ENCODE measurements around the gene A4GALT. TPM values are rescaled to one million over a fixed set of nuclear protein-coding genes. Genes with fewer than 3 reads are reported as not detected.

Gene A4GALT
- total and polyA plus RNA-seq, 2 experiments from 2014 or later: 7.0 to 16.2 TPM

GRCh38 chr22:42700355-42700754 lies 20.3 kb downstream of the A4GALT start:
- Mint-ChIP-seq H3K27ac (no peak overlapping the region), H3K4me3 (no peak overlapping the region), H3K36me3 (ENCODE audit: low read depth) (no peaks in the 10 kb centered on the region; the same call in 1 of the 3 replicates), H3K9me3 (no peaks in the 10 kb centered on the region), H3K27me3 (ENCODE audit: insufficient read depth, low read depth, poor library complexity) (peaks cover 12% of the 10 kb centered on the region), H3K4me1 (peaks cover 23% of the 10 kb centered on the region)
- no peak for ATAC-seq
- Histone ChIP-seq H3K4me1 (ENCODE audit: insufficient read depth) (peaks cover 18% of the 10 kb centered on the region), H3F3A (replicated peaks; ENCODE audit: low read depth) (0 out of 2 replicates have a peak, but pooled peaks cover 2% of the 10 kb centered on the region), H3K4me2 (peak overlapping the region; percentile 64; the same call in 1 of the 2 replicates), H4K20me1 (replicated peaks; ENCODE audit: insufficient read depth) (no peaks in the 10 kb centered on the region), H3K27ac (ENCODE audit: low read depth) (no peak overlapping the region), H3K79me2 (replicated peaks; ENCODE audit: insufficient read depth) (no peaks in the 10 kb centered on the region), H3K4me3 (no peak overlapping the region), H3K27me3 (ENCODE audit: insufficient read depth) (no peaks in the 10 kb centered on the region), H2AFZ (no peak overlapping the region), H3K36me3 (ENCODE audit: insufficient read depth) (no peaks in the 10 kb centered on the region), H3K9me2 (ENCODE audit: insufficient read depth) (no peaks in the 10 kb centered on the region)
- DNase-seq (ENCODE audit: low spot score): no peak
- TF ChIP-seq ETS1 (IDR thresholded peaks at IDR 0.05): no peak
- TF ChIP-seq REST (IDR thresholded peaks at IDR 0.05; ENCODE audit: unreplicated experiment): no peak
- no peak for TF ChIP-seq EZH2 (IDR thresholded peaks at IDR 0.05; ENCODE audit: low read depth, unreplicated experiment)
- no peak for TF ChIP-seq ZNF462 (CRISPR knock-in tag; IDR thresholded peaks at IDR 0.05)
- no peak for TF ChIP-seq ZNF331 (CRISPR knock-in tag; IDR thresholded peaks at IDR 0.05; ENCODE audit: low read depth)
